Measurements from ENCODE around the gene PEAR1. TPM values are rescaled to one million over a fixed set of nuclear protein-coding genes. Genes with fewer than 3 reads are reported as not detected.
A peak's percentile ranks its signal among the peaks of the same experiment; 100 is the strongest.

The PEAR1 gene
- total RNA-seq, 1 experiment from 2014 or later, result not detected

DNA sequence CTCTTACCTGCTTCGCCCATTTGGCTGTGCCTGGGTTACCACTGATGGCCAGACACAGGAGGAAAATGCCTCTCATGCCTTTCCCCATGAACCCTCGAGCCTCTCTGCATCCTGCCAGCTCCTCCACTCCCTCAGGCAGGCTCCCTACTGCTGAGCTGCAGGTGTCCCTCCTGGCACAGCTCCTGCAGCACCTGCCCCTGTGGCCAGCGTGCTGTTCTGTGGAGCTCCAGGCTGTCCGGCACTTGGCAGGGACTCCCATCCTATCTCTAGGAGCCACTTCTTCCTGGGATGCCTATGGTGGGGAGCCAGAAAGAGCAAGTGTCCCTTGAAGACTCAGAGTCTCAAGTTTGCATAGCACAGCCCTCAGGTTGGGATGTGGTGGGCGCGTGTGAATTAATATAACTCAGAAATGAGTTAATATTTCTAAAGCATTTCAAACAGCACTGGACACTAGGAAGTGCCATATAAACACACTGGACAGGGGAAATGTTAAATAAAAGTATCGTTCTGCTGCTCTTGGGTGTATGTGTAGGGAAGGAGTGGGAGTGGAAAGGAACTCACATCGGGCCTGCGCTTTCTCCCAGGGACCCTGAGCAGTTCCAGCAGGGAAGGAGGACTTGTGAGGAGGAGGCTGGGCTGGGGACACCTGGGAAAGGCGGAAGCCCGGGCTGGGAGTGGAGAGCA lies 29.6 kb downstream of the PEAR1 start:
- DNase-seq (ENCODE audit: low read depth), result no peak

DNA sequence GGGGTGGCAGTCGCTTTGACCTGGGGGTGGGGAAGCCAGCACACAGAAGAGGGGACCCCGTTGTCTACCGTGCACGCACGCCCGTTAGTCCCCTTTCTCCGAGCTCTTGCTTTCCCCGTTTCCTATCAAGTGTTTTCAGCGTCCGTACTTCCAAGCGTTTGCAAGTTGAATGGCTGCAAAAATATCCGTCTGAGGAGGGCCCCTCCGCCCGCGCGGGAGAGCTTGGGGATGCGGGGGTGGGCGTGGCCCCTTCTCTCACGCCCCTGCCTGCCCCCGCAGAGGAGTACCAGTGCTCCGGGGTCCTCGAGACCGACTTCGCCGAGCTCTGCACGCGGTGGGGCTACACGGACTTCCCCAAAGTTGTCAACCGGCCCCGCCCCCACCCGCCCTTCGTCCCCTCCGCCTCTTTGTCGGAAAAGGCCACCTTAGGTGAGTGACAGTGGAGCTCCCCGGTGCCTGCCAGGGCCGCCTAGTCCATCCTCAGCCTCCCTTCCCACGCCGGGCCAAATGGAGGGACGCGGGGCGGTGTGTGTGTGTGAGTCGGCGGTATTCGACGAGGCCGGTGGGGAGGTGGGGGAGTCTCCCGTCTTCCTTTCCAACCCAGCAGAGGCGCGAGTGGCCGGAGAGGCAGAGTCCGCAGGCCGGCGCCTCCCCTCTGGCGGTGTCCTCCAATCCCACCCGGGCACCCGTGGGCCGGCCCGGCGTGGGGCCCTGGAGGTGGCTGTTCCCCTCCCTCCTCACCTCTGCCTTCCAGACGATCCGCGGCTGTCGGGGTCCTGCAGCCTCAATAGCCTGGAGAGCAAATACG lies 30.4 kb downstream of the PEAR1 start:
- no peak for DNase-seq (ENCODE audit: low read depth)

DNA sequence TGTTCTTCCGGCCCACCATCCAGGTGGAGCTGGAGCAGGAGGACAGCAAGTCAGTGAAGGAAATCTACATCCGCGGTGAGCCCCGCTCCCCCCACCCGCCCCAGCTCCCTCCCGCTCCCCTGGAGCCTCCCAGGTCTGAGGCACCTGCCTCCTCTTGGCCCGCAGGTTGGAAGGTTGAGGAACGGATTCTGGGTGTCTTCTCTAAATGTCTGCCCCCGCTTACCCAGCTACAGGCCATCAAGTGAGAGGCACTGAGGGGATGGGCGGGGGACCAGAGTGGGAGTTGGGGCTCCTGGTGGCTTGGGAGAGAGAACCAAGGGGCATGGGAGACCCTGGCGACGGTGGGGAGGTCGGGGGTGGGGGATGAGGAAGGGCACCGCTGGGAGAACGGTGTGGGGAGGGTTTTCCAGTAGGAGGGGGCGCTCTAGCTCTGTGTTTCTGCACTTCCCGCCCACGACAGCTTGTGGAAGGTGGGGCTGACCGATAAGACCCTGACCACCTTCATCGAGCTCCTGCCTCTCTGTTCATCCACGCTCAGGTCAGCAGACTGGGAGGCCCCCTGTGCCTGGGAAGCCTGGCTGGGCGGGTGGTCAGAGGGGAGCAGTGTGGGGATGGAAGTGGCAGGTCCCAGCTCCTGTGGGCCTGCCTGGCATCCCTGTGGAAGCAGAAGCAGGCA lies 31.1 kb downstream of the PEAR1 start:
- no peak for DNase-seq (ENCODE audit: low read depth)

DNA sequence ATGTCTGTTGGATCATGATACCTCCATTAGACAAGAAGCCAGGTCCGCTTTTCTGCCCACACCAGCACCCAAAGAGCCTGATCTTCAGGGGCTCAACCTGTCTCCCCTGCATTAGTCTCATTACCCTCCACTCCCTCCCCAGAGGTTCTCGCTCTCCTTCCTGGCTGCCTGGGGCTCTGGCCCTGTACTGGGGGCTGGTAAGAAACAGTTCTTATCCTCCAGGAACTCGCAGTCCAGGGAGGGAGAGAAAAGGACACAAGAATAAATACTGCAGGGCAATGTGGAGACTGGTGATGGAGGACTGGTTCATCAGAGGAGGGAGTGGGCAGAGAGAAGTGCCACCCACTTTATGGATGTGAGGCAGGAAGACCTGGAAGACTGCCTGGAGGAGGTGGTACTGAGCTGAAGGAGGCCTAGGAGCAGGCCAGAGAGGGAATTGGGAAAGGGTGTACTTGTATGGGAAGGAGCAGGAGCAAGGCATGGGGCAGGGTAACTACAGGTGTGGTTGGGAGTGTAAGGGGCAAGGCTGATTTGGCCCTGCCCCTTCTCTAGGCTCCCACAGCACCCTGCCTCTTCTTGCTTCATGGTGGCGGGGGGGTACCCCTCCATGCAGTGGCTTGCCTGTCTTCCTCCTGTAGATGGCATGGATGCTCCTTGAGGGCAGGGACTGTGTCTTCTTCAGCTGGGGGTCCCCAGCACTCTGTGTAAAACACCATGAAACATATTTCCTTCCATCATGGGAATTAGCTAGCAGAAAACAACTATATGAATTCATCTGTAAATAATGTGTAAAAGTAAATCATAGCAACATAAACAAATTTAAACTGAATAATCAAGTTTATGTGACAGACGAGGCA lies 31.9 kb downstream of the PEAR1 start:
- no peak for DNase-seq (ENCODE audit: low read depth)

DNA sequence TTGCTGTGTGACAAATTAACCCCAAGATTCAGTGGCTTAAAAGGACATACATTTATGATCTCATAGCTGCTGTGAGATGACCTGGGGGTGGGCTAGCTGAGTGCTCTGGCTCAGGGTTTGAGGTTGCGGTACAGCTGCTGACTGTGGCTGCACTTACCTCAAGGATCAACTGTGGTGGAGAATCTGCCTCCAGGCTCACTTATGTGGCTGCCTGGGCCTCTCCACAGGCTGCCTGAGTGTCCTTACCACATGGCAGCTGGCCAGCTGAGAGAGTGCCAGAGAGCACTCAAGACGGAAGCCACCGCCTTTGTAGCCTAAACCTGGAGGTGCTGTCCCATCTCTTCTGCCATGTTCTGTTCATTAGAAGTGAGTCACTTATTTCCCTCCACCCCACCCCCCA lies 32.7 kb downstream of the PEAR1 start:
- peak; percentile 98 for DNase-seq (ENCODE audit: low read depth)

DNA sequence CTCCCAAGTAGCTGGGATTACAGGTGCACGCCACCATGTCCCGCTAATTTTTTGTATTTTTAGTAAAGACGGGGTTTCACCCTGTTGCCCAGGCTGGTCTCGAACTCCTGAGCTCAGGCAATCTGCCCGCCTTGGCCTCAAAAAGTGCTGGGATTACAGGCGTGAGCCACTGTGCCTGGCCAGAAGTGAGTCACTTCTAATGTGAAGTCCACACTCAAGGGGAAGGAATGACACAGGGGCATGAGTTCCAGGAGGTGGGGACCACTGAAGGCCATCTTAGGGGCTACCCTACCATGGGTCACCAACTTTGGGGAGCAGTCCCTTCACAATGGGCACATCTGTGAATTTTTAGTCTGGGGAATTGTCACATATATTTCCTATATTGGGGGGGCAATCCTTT lies 33.2 kb downstream of the PEAR1 start:
- peak; percentile 24 for DNase-seq (ENCODE audit: low read depth)

DNA sequence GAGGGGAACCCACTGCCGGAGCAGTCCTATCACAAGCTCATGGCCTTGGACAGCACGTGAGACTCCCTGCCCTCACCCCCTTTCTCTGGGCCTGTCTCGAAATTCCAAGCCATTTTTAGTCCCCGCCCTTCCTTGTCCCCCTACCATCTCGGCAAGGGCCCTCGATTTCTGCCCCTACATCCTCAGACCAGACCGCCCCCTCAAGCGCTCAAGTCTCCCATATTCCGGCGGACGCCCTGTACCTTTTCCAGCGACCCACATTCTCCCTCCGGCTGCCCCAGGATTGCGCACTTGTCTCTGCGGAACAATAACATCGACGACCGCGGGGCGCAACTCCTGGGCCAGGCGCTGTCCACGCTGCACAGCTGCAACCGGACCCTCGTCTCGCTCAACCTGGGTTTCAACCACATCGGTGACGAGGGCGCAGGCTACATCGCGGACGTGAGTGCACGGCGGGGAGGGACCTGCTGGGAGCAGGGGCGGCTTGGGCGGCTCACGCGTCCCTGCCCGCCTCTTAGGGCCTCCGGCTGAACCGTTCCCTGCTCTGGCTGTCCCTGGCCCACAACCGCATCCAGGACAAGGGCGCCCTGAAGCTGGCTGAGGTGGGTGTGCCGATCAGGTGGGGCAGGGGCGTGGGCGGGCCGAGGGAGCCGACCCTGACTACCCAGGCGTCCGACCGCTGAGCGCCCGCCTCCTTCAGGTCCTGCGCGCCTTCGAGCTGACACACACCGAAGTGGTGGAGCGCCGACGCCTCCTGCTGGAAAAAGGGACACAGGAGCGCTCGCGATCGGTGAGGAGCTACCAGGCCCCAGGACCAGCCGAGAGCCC lies 33.9 kb downstream of the PEAR1 start:
- DNase-seq (ENCODE audit: low read depth), result peak; percentile 59

DNA sequence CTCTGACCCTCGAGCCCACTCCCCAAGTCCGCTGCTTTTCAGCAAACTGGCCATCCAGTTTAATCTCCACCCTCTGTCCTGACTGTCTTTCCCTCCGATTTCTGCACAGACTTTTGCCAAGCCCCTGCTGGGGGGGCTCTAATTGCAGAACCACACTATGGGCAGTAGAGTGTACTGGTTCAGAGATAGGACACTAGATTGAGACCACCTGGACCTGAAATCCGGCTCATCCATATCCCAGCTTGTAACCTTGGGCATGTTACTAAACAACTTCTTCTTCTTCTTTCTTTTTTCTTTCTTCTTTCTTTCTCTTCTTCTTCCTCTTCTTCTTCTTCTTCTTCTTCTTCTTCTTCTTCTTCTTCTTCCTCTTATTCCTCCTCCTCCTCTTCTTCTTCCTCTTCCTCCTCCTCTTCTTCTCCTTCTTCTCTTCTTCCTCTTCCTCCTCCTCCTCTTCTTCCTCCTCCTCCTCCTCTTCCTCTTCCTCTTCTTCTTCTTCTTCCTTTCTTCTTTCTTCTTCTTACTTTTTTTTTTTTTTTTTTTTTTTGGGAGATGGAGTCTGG lies 34.6 kb downstream of the PEAR1 start:
- DNase-seq (ENCODE audit: low read depth), result no peak

DNA sequence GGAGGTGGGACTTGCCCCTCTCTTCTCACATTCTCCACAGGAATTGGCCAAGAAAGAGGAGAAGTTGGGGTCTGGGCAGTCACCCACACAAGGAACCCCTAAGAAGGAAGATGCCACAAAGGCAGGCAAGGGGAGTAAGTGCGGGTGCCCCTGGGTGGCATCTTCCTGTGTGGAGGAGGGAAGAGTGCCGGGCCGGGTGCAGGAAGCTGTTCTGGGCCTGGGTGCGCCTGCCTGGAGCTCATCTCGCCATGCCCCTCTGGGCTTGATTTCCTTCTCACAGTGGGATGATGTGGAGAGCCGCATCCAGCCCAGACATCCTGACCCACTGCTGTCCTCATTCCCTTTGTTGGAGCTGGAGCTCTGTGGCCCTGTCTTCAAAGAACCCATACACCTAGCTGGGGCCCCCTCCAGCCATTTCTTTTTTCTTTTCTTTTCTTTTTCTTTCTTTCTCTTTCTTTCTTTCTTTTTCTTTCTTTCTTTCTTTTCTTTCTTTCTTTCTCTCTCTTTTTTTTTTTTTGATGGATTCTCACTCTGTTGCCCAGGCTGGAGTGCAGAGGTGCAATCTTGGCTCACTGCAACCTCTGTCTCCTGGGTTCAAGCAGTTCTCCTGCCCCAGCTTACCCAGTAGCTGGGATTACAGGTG lies 36.2 kb downstream of the PEAR1 start:
- DNase-seq (ENCODE audit: low read depth), result no peak

DNA sequence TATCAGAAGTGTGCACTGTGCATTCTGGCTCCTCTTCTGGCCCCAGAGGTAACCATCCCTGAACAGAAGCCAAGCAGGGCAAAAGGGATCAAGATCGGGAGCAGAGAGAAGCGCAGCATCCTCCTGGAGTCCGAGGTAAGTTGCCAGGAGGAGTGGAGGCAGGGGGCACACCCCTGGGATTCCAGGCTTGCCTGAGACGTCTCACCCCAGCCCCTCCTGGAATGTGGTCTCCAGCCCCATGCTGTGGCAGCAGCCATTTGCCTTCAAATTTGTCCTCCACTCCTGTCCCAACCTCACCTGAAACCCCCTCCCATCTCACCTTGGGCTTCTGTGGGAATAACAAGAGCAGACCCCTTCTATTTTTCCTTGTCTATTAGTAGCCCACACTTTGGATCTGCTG lies 37.0 kb downstream of the PEAR1 start:
- DNase-seq (ENCODE audit: low read depth), result no peak

DNA sequence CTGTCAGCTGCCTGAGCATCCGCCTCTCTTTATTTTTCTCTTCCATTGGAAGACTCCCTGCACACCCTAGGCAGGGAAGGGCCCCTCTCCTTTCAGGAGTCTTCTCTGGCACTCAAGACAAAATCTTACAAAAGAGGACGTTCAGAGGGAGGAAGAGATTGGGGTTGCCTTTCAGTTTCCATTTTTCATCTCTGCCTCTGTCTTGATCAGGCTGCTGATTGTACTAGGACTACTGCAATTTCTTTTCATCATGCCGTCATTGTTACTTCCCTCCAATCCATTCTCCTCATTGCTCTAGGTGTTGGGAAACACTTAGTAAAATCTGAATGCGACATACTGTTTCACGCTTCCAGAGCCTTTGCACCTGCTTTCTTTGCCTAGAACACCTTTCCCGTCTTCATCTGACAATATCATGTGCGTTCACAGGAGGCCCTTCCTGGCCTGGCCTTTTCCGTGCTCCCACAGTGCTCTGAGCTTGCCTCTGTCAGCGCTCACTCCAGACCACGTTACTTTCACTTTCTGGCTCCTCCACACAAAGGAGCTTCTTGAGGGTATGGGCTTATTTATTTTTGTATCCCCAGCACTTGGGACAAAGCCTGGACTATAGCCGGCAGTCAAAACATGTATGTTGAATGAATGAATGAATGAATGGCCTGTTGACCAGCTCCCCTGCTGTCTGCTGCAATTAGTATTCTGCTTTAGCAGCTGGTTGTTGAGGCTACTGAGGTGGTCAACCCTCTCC lies 37.9 kb downstream of the PEAR1 start:
- DNase-seq (ENCODE audit: low read depth), result peak; percentile 51

DNA sequence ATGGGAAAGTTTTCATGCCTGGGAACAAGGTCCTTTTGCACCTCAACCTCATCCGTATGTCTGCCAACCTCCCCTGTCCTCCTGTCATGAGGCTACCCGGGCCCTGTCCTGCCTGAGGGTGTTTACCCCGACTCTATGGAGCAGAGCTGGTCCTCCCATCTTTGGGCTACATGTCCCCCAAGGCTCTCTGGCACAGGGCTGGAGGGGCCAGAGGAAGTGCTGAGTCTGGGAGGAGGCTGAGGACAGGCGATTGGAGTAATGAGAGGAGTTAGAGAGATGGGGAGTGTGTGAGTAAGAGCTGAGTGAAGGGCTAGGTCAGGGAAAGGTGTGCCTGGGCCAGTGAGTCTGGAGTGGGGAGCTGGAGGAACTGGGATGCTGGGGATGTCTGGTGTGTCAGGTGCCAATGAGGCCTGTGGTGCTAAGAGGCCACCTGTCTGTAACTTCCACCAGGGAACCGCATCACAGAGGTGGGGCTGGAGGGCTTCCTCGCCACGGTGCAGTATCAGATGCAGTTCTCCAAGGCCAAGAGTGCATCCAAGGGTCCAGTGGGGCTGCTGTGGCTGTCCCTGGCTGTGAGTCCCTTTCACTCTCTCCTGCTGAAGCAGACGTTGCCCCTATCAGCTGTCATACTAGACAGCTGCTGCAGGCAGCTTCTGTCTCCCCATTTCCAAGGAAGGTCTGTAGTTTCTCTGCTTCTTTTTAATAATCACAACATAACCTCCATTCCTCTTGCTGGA lies 38.6 kb downstream of the PEAR1 start:
- no peak for DNase-seq (ENCODE audit: low read depth)

DNA sequence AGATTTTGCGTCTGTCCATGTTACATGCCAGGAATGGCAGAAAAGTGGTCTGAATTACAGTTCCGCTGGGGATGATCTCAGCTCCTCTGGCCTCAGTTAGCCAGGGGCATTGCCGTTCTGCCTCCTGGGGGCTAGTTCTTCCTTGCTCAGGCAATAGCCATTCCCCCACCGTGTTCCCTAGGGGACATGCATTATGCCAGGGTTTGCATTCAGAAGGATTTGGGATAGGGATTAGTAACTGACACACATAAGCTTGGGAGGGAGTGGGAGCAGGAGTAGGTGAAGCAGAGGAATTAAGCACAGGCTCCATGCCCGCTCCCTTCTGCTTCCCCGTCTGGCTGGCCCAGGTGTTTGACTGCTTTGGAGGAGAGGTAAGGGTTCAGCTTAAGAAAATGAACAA lies 39.6 kb downstream of the PEAR1 start:
- no peak for DNase-seq (ENCODE audit: low read depth)

DNA sequence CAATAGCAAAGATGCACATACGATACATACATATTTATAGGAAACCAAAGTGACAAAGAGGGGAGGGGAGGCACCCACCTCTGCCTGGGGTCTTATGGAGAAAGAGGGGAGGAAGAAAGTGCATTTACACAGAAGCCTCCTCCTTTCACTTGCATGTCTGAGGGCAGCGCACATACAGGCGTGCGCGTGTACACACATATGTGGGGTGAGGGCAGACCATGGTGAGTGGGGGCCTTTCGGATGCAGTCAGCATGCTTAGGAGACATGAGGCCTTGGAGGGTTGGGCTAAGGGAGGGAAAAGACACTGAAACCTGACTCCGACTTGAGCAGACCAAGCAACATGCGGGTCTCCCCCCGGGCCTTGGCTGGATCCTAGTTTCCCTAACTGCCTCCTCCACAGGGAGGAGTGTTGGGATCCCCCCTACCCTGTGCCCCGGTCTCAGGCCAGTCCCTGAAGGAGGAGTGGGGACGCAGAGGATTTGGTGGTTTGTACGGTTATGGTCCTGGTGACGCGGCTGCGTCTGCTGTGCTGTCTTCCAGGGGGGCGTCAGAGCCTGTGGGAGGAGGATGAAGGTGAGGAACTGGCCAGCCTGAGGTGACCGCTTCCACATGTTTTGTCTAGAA lies 42.1 kb downstream of the PEAR1 start:
- DNase-seq (ENCODE audit: low read depth), result no peak

DNA sequence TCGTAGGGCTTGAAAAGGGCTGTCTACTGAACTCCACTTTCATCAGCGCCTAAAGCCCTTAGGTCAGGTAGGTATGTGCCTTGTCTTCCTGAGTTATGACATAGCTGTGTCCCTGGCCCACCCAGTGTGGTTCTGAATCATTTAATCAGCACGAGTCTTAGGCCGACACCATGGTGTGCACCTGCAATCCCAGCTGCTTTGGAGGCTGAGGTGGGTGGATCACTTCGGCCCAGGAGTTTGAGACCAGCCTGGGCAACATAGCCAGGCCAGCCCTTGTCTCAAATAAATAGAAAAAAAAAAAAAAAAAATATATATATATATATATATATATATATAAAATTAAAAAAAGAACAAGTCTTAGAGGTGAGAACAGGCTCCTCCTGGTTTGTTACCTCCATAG lies 42.7 kb downstream of the PEAR1 start:
- DNase-seq (ENCODE audit: low read depth), result no peak

DNA sequence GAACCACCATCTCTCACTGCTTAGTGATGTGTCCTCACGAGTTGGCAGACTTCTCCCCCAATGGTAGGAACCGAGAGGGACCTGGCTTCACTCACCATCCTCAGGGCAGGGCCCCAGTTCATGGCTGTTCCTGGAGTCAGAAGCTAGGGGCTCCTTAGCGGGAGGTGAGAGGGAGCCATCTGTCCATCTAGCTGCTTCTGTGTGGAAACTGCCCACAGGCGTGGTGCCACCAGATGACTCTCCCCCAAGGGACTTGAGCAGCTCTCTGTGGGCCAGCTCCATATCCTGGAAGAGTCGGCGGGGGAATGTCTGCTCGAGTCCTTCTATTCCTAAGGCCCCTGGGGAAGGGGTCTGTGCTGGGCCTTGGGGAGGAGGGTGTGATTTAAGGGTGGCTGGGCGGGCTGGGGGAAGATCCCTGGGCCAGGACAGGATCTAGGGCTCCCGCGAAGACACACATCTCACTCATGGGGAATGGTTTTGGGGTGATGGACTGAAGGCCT lies 43.3 kb downstream of the PEAR1 start:
- no peak for DNase-seq (ENCODE audit: low read depth)

DNA sequence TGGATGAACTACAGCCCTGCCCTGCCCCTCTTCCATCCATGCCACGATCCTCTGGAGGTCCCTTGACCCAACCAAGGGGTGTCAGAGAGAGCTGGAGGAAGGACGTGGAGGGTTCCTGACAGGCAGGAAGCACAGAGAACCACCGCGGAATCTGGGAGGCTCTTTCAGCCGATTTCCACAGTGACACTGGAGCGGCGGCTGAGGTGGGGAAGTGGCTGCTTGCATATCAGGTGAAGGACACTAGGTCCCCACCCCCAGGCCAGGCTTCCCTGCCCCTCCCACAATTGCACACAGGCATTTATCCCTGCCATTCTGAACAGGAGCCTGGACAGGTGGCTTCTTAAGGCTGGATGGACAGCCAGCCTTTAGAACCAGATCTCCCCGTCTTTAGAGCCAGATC lies 44.4 kb downstream of the PEAR1 start:
- DNase-seq (ENCODE audit: low read depth), result no peak

DNA sequence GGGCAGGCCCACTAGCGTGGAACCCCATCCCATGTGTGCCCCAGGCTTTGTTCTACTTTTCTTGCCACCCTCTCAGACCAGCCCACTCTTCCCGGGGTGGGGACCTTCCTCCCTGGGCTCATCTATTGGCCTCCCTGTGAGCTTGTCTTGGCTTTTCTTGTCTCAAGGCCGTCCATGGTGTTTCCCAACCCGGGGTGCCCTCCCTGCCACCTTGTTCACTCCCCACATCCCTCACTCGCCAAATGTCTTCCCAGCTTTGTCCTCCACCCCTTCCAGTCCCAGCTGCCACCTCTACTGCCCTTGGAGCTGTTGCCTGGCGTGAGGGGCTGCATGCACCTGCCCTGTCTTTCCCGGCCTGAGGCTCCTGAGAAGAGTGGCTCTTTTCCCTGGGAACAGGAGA lies 45.3 kb downstream of the PEAR1 start:
- no peak for DNase-seq (ENCODE audit: low read depth)

Measured in RPMI7951 (cell line).